ENCODE results near the gene ADARB2.
A peak's percentile ranks its signal among the peaks of the same experiment; 100 is the strongest.

Gene ADARB2

DNA sequence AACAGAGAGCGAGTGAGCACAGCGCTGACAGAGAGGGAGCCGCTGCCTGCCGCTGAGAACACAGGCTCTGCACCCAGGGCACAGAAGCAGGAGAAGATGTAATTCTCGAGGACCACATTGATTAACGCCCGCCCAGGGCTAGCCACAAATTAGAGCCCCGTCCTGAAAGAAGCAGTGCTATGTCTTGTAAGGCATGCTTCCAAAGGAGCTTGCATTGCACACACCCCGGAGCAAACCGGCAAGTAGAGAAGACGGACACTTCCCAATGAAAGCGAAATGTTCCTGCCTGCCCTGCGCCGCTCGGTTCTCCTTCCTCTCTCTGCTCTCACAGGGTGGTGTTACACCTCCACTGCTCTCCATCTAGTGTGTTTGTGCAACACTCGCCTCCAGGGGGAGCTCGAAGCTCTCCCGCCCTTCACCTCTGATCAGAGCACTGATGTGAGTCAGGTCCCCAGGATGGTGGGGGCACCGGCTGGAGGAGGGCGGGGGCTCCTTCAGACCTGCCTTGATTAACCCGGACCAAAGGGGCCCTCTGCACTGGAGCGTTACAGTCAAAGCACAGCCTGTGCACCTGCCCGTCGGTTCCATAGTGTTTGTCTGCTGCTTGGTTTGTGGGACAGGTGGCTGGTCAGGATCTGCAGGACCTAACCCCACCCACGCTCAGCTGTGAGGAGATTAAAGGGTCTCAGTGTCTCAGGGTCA, 316.5 kb downstream of the ADARB2 start (continued):
- TF ChIP-seq, protein P1, sequence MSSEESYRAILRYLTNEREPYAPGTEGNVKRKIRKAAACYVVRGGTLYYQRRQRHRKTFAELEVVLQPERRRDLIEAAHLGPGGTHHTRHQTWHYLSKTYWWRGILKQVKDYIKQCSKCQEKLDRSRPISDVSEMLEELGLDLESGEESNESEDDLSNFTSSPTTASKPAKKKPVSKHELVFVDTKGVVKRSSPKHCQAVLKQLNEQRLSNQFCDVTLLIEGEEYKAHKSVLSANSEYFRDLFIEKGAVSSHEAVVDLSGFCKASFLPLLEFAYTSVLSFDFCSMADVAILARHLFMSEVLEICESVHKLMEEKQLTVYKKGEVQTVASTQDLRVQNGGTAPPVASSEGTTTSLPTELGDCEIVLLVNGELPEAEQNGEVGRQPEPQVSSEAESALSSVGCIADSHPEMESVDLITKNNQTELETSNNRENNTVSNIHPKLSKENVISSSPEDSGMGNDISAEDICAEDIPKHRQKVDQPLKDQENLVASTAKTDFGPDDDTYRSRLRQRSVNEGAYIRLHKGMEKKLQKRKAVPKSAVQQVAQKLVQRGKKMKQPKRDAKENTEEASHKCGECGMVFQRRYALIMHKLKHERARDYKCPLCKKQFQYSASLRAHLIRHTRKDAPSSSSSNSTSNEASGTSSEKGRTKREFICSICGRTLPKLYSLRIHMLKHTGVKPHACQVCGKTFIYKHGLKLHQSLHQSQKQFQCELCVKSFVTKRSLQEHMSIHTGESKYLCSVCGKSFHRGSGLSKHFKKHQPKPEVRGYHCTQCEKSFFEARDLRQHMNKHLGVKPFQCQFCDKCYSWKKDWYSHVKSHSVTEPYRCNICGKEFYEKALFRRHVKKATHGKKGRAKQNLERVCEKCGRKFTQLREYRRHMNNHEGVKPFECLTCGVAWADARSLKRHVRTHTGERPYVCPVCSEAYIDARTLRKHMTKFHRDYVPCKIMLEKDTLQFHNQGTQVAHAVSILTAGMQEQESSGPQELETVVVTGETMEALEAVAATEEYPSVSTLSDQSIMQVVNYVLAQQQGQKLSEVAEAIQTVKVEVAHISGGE (tag by site-specific recombination; conservative IDR thresholded peaks at IDR 0.05; ENCODE audit: low read depth): peak; percentile 86
- TF ChIP-seq ZNF501 (tag by site-specific recombination; IDR thresholded peaks at IDR 0.05): peak; percentile 49; the same call in 1 of the 2 replicates
- no peak for TF ChIP-seq ZNF221 (tag by site-specific recombination; IDR thresholded peaks at IDR 0.05; ENCODE audit: borderline replicate concordance)
- TF ChIP-seq ZNF600 (tag by site-specific recombination; IDR thresholded peaks at IDR 0.05): peak; percentile 73
- no peak for TF ChIP-seq ZSCAN30 (tag by site-specific recombination; IDR thresholded peaks at IDR 0.05)
- peak; percentile 57 for TF ChIP-seq GLIS1 (tag by site-specific recombination; IDR thresholded peaks at IDR 0.05)
- TF ChIP-seq SP7 (tag by site-specific recombination; IDR thresholded peaks at IDR 0.05): peak; percentile 37; the same call in 1 of the 2 replicates
- TF ChIP-seq, protein P2, sequence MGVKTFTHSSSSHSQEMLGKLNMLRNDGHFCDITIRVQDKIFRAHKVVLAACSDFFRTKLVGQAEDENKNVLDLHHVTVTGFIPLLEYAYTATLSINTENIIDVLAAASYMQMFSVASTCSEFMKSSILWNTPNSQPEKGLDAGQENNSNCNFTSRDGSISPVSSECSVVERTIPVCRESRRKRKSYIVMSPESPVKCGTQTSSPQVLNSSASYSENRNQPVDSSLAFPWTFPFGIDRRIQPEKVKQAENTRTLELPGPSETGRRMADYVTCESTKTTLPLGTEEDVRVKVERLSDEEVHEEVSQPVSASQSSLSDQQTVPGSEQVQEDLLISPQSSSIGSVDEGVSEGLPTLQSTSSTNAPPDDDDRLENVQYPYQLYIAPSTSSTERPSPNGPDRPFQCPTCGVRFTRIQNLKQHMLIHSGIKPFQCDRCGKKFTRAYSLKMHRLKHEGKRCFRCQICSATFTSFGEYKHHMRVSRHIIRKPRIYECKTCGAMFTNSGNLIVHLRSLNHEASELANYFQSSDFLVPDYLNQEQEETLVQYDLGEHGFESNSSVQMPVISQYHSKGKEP (tag by site-specific recombination; IDR thresholded peaks at IDR 0.05): no peak
- TF ChIP-seq ZNF610 (tag by site-specific recombination; IDR thresholded peaks at IDR 0.05; ENCODE audit: borderline replicate concordance): 0 out of 2 replicates have a peak, but pooled peaks have one; percentile 54
- TF ChIP-seq ZBTB17 (tag by site-specific recombination; IDR thresholded peaks at IDR 0.05): peak; percentile 99
- TF ChIP-seq, protein P3, sequence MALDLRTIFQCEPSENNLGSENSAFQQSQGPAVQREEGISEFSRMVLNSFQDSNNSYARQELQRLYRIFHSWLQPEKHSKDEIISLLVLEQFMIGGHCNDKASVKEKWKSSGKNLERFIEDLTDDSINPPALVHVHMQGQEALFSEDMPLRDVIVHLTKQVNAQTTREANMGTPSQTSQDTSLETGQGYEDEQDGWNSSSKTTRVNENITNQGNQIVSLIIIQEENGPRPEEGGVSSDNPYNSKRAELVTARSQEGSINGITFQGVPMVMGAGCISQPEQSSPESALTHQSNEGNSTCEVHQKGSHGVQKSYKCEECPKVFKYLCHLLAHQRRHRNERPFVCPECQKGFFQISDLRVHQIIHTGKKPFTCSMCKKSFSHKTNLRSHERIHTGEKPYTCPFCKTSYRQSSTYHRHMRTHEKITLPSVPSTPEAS (tag by site-specific recombination; IDR thresholded peaks at IDR 0.05): no peak
- peak; percentile 51 for TF ChIP-seq ZFHX2 (tag by site-specific recombination; conservative IDR thresholded peaks at IDR 0.05)

DNA sequence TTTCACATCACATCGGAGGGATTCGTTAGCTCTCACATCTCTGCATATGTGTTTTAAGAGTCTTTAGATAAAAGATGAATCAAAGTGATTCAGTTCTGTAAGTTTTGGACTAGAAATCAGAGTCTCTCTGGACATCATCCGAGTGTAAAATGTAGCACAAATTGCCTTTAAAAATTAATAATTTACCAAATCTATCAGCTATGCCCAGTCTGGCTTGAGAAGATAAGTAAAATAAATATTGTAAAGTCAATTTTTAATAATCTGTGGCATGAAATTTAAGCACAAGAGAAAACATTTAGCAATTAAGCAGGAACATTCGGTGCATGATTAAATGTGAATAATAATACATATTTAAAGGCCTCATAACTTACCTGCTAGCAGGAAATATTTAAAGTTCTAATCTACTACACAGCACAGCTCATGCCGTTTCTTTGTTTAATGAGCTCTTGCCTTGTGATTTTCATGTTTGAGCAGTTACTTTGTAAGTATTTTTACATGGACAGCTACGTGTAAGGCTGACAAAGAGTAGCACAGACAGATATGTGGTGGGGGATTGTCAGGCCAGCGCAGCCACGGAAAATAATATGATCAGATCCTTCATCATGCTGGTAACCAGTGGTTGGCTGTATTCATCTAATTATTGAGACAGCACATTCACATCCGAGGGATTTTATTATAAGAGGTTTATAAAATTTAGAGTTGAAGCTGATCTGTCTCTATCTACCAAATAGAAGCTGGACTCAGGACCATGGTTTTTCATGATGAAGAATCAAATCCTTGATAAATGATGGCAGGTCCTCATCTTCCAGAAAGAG, 317.3 kb downstream of the ADARB2 start:
- no peak overlapping the region for H3K27ac ChIP-seq (ENCODE audit: extremely low read depth, low read depth, low read length)
- TF ChIP-seq ZNF549 (tag by site-specific recombination; IDR thresholded peaks at IDR 0.05) (no peak), ZNF555 (tag by site-specific recombination; conservative IDR thresholded peaks at IDR 0.05) (no peak), ZNF701 (tag by site-specific recombination; IDR thresholded peaks at IDR 0.05) (no peak), HOXD13 (CRISPR knock-in tag; IDR thresholded peaks at IDR 0.05; ENCODE audit: borderline replicate concordance) (no peak), KLF10 (tag by site-specific recombination; IDR thresholded peaks at IDR 0.05) (no peak), ZNF707 (tag by site-specific recombination; IDR thresholded peaks at IDR 0.05) (no peak), ZNF121 (tag by site-specific recombination; IDR thresholded peaks at IDR 0.05) (no peak), ZNF747 (tag by site-specific recombination; IDR thresholded peaks at IDR 0.05) (no peak)
- TF ChIP-seq, protein P4, sequence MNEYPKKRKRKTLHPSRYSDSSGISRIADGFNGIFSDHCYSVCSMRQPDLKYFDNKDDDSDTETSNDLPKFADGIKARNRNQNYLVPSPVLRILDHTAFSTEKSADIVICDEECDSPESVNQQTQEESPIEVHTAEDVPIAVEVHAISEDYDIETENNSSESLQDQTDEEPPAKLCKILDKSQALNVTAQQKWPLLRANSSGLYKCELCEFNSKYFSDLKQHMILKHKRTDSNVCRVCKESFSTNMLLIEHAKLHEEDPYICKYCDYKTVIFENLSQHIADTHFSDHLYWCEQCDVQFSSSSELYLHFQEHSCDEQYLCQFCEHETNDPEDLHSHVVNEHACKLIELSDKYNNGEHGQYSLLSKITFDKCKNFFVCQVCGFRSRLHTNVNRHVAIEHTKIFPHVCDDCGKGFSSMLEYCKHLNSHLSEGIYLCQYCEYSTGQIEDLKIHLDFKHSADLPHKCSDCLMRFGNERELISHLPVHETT (tag by site-specific recombination; IDR thresholded peaks at IDR 0.05): no peak
- ChIA-PET POLR2A (interaction anchor here (0.6 kb wide), 1 partner anchor 146 kb away, joined by 7 read pairs; no protein-coding TSS in a partner anchor), CTCF (interaction anchor here (0.6 to 1.9 kb wide), 25 partner anchors 10 to 1318 kb away, joined by 3 to 9 read pairs (median 3); no protein-coding TSS in a partner anchor)
- no peak overlapping the region for H3K4me3 ChIP-seq (ENCODE audit: low read depth, low read length)
- H3K9me3 ChIP-seq (ENCODE audit: control insufficient read depth, insufficient read depth, low read depth, low read length): no peaks in the 10 kb centered on the region
- H3K4me1 ChIP-seq (ENCODE audit: control insufficient read depth, insufficient read depth, low read length): no peaks in the 10 kb centered on the region
- no peaks in the 10 kb centered on the region for H3K36me3 ChIP-seq (ENCODE audit: control insufficient read depth in 2 of 2, insufficient read depth in 1 of 2, low read length in 2 of 2)
